DMS 273 treated with DMSO at 0.1 percent for 48 hours (cell line): ENCODE results near the gene ZNF286A.
"Not testable (repeated sequence)": the region's sequence is repeated elsewhere in the genome, so short reads cannot be mapped to it uniquely, and the experiment has no call there.

Experiments
- DNase-seq: peaks from one replicate; lab custom pipeline; 2025; lab: John Stamatoyannopoulos, UW

The ZNF286A gene

DNA sequence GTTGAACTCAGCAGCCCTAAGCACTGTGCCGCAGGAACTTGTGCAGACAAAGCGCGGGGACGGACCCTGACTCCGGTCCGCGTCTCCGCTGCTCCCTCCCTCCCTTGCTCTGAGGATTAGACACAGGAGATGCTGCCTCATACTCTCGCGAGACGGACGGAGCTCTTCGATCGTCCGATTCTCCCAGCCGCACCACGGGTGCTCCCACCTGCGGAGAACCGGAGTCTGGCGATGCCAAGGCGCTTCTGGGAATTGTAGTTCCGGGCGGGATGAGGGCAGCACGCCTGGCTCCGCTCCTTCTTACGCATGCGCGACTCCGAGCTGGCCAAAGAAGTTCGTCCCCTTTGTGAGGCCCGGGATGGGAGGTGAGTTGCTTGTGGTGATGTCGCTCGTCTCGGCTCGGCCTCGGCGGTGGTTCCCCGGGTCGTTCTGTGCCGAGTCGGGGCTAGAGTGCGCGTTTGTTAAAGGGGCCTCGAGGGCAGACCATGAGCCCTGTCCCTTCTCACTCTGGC, at the start of gene ZNF286A:
Gene ZNF286A, plus strand, starts transcription at position 340 of the 512 bp plus-strand sequence. CDS start 578 bp downstream, outside the sequence.
- DNase-seq, result peak; percentile 88

DNA sequence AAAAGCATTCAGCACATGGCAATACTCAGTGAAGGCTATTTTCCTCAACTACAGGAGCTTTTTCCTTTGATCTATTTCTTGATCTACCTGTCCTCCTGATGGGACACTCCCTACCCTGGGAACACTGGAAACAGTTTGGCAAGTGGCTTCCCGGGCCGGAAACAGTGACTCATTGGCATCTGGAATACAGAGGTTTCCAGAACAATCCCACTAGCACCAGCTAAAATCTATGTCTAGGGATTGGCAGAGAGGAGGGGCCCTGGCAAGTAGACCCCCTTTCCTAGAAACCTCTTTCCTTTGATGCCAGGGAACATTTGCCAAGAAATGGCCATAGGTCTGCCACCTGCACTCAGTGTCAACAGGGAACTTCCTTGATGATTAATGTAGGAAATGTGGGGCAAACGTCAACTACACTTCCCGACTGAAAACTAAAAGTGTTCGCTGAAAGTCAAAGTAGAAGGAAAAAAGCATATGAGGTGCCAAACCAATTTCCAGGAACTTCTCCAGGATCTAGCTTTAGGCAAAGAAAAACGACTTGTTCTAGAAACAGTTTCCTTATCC, 49.6 kb upstream of the ZNF286A start:
- DNase-seq, result no peak

DNA sequence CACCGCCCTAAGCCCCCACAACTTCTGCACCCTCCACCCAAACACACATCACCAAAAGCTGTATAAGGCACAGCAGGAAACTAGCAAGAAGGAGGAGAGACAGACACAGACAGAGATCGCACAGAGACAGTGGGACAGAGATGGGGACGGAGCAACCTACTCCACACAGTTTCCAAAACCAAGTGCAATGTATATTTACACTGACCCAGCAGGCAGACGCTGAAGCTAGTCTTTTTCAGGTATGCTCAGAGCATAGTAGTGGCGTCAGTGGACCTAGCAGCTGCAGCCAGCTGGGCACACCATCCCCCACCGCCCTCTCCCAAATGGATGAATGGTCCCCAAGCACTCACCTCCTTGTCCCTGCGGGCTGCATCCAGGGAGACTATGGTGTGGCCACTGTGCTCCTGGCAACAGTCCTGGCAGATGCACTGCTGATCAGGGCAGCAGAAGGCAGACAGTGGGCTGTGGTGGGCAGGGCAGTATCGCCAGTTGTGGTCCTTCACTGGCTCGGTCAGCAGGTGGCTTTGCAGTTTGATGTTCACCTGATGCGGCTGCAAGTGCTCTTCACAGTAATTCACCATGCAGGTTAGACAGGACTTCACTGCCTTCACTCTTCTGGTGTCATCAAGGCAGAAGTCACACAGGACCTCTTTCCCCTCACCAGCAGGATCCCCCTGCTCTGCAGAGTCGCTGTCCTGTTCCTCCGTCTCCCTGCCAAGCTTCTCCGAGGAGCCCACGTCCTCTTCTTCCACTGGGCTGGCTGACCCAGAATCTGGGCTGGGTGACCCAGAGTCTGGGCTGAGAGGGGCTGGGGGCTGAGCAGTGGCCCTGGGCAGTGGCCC, 48.6 kb upstream of the ZNF286A start:
- DNase-seq, result no peak

- peak; percentile 77 for DNase-seq
Observed at GRCh38 chr17:15651583-15652110, 47.9 kb upstream of the ZNF286A start.

GRCh38 chr17:15652960-15653359, 46.6 kb upstream of the ZNF286A start:
- no peak for DNase-seq

DNA sequence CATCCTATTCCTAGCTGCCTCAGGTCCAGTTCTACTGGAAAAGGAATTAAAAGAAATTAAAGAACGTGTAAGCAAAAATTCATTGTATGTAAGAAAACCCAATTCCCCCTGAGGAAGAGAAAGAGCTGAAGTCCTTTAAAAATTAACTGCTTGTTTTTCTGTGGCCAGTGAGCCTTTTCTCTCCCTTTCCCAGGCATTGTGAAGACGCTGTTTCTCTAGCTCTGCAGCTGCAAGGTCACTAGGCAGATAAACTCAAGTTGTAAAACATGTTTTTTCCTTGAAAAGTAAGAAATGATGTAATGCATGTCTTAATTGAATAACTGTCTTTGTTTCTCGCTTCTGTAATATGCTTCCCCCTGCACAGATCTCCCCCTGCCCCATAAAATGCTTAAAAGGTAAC, 45.2 kb upstream of the ZNF286A start:
- not testable (repeated sequence) for DNase-seq

DNA sequence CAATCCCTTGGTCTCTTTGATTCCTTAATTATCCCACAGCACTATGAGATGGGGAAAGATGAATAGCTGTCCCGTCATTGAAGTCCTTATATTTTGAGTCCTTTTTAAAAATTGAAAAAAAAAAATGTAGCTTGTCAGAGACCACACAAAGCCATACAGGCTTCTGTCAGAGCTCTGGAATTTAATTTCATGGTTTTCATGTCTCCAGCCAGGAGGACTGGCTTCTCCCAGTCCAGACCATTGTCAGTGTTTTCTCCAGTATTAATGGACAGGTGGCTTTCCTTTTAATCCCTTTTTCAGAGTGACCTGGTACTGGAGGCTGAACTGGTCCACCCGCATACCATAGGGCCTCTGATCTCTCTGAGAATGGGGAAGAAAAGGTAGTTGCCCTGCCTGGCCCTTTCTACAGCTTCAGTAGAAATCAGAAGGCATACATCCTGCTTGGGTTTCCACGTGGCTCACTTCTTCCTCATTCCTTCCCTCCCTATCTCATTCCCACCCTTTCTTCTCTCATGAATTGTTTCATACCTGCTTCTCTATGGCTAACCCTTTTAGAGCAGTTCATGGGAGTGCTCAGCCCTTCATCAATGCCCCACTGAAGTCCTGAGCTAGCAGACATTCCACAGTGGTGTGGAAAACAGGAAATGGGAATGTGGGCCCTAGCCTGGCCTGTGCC, 44.5 kb upstream of the ZNF286A start:
- DNase-seq, result no peak

DNA sequence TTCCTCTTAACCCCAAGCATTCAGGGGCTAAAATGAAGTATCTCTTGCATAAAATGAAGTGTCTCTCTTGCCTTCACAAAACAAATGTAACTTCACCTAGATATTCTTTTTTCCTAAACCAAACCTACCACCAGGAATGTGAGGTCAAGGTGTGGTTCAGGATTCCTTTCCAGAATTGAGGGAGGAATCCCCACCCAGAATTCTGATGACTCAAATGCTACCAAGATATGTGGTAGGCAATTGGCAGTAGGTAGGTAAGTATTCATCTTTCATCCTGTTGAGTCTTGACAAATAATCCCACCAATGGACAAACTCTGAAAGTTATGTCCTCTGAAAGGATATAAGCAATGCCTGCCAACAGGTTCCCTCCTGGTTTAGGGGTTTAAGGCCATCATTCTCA, 41.7 kb upstream of the ZNF286A start:
- DNase-seq, result no peak

DNA sequence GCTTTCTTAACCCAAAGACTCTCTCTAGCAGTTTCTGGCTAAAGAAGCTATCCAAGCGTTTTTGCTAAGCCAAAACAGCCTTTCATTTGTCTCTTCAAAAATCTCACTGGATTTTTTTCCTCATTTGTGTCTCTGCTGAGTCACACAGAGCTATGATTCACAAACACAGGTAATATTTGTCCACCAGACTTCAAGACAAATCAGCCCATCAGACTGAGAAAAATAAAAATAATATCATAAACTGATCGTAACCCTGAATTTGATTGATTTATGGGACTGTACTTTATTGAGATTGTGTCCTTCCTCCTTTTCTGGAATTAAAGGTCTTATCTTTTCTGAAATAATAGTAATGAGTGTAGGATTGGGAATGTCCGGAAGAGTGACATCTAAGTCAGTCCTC, 41.3 kb upstream of the ZNF286A start:
- DNase-seq, result no peak

DNA sequence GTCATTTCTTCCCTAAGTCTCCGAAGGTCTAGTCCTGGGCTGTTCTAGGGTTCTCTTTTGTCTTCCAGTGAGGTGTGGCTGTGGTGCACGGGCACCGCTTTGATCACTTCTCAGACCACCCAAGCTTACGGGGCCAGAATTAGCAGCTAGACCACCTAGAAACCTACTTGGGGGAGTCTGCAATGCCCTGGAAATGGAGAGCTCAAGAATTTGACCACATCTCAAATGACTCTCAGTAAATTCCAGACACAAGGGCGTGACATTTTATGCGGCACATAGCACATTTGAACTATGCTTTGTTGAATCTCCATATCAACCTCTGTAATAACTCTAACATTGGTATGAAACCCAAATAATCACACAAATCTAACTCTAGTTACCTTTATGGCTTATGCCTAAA, 40.3 kb upstream of the ZNF286A start:
- no peak for DNase-seq

GRCh38 chr17:15659663-15660062, 39.9 kb upstream of the ZNF286A start:
- DNase-seq, result no peak

DNA sequence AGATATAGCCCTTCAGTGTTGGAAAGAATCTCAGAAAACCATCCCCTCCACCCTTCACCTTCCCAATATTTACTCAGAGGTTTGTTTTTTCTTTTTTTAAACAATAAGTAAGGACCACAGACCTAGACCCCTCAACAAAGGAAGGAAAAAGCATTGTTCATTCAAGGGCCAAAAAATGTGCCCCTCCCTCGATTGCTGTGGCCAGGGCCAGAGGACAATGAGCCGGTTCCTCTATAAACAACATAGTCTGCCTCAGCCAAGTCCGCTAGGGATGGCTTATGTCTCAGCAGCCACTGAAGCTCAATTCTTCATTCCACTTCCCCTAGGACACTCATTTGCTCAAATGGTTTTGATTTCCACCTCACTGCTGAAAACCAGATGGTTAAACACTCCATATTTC, 39.5 kb upstream of the ZNF286A start:
- DNase-seq, result no peak

GRCh38 chr17:15662681-15663080, 36.9 kb upstream of the ZNF286A start:
- no peak for DNase-seq

DNA sequence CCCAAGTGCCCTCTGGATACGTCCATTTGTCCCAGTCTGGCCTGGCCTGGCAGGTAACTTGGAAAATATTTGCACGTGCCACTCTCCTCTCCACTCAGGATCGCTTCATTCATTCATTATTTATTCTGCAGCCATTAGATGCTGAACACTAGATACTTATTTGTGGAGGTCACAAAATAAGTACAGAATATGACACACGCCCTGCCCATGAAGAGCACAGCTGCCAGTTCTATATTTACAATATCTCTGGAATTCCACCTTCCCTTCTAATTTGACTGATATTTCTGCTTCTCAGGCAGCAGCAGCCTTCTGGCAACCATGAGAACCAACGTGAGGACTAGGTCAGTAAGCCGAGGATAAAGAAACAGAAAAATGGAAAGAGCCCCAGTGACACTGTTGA, 36.4 kb upstream of the ZNF286A start:
- no peak for DNase-seq

DNA sequence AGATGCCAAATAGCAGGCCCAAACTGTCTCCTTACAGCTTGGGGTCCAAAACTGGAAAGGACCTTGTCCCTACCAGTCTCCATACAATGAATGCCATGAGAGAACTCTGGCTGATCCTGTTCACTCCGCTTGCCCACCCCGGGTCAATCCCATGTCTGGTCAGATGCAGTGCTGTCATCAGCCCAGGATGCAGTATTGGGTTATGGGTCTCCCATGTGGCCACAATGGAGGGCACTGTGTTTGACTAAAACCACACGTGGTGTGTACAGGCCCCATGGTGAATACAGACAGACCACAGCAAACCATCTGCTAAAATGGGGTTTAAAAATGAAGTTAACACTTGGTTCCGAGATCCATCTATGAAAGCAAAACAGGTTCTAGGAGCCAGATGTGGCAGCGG, 35.9 kb upstream of the ZNF286A start:
- DNase-seq, result no peak

GRCh38 chr17:15669526-15669925, 30.0 kb upstream of the ZNF286A start:
- DNase-seq, result not testable (repeated sequence)

GRCh38 chr17:15674640-15675039, 24.9 kb upstream of the ZNF286A start:
- DNase-seq, result not testable (repeated sequence)

GRCh38 chr17:15675991-15676390, 23.6 kb upstream of the ZNF286A start:
- not testable (repeated sequence) for DNase-seq

DNA sequence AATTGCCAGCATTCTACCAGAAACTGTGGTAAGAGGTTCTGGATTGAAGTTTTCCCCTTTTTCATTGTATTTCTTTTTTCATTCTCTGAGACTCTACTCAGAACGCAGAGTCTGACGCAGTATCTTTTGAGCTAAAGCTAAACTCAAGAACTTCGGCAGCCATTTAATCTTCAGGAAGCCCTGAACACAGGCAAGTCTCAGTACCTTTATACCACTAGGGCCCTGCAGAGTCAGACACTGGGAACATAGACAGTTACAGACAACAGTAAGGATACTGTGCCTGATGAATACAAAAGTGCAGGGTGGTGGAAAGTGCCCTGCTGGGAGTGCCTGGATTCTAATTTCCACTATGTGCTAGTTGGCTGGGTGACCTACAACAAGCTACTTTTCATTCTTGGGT, 16.4 kb upstream of the ZNF286A start:
- not testable (repeated sequence) for DNase-seq

GRCh38 chr17:15683824-15684478, 15.6 kb upstream of the ZNF286A start, which contains the start of gene TRIM16:
Gene TRIM16, minus strand, starts transcription at chr17:15684311. Its CDS starts 32,702 bp downstream, at chr17:15651609.
- DNase-seq, result not testable (repeated sequence)

DNA sequence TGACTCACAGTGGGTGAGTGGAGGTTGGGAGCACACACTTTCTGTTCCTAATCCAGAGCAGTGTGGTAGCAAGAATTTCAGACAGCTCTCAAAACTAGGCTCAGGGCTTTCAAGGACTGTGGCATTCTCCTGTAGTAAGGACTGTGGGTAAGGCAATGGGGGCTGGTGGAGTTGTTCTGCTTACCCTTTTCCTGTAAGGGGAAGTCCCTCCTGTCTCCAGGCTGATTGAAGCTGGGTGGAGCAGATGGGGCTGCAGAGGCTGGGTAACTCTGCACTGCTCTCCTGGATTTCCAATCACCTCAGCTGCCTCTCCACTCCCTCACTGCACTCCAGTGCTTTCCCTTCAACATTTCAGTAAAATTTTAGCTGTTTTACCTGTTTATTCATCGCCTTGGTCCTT, 12.1 kb upstream of the ZNF286A start:
- not testable (repeated sequence) for DNase-seq

GRCh38 chr17:15698967-15699366, 585 bp upstream of the ZNF286A start:
- not testable (repeated sequence) for DNase-seq
